ENCODE results near the gene TMEM138.

TMEM138 gene

GRCh38 chr11:61364012-61364675 is 2.0 kb downstream of the TMEM138 start:
- Histone ChIP-seq H3K27ac (ENCODE audit: low read length) (no peak overlapping the region), H3K9me3 (ENCODE audit: control insufficient read depth, insufficient read depth, low read length) (no peaks in the 10 kb centered on the region), H3K36me3 (ENCODE audit: control insufficient read depth, insufficient read depth, low read length) (peaks cover 23% of the 10 kb centered on the region; the same call in 1 of the 2 replicates), H3K4me1 (ENCODE audit: control insufficient read depth, insufficient read depth, low read length) (no peaks in the 10 kb centered on the region), H3K27me3 (ENCODE audit: control insufficient read depth, insufficient read depth, low read length) (no peaks in the 10 kb centered on the region), H3K4me3 (ENCODE audit: low read length) (no peak overlapping the region)
- WGBS (ENCODE audit: insufficient coverage, insufficient read length): no CpG with 5 or more reads among the region's 5 CpGs
- DNase-seq (ENCODE audit: low read depth, low spot score): no peak

DNA sequence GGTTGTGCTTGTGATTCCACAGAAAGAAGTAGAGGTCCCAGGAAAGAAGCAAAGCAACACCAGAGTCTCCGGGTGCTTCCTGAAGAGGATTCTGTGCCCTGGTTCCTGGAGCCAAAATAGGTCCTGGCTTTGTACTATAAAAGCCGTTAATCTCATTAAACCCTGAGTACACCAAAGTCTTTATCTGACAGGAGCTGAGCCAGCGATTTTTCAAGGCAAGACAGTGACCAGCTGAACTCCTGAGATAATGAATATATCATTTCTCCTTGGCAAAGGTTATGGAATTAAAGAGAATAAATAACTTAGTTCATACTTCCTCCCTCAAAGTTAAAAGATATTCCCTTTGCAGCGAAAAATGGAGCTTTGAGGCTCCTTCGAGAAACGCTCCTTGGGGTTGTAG is 5.2 kb downstream of the TMEM138 start:
- no CpG with 5 or more reads among the region's 6 CpGs for WGBS (ENCODE audit: insufficient coverage, insufficient read length)
- no peaks in the 10 kb centered on the region for H3K4me1 ChIP-seq (ENCODE audit: control insufficient read depth, insufficient read depth, low read length)

DNA sequence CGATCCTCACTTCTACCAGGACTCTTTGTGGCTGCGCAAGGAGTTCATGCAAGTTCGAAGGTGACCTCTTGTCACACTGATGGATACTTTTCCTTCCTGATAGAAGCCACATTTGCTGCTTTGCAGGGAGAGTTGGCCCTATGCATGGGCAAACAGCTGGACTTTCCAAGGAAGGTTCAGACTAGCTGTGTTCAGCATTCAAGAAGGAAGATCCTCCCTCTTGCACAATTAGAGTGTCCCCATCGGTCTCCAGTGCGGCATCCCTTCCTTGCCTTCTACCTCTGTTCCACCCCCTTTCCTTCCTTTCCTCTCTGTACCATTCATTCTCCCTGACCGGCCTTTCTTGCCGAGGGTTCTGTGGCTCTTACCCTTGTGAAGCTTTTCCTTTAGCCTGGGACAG is 6.5 kb downstream of the TMEM138 start:
- H3K27me3 ChIP-seq (ENCODE audit: control insufficient read depth, insufficient read depth, low read length): no peaks in the 10 kb centered on the region
- no peaks in the 10 kb centered on the region for H3K4me1 ChIP-seq (ENCODE audit: control insufficient read depth, insufficient read depth, low read length)
- peaks cover 2% of the 10 kb centered on the region; the same call in 1 of the 2 replicates for H3K9me3 ChIP-seq (ENCODE audit: control insufficient read depth, insufficient read depth, low read length)
- no peak for DNase-seq (ENCODE audit: low read depth, low spot score)
- no peak overlapping the region for H3K27ac ChIP-seq (ENCODE audit: low read length)
- no peak overlapping the region for H3K4me3 ChIP-seq (ENCODE audit: low read length)
- no CpG with 5 or more reads among the region's 7 CpGs for WGBS (ENCODE audit: insufficient coverage, insufficient read length)
- H3K36me3 ChIP-seq (ENCODE audit: control insufficient read depth, insufficient read depth, low read length): peaks cover 25% of the 10 kb centered on the region; the same call in 1 of the 2 replicates

More for the DNA sequence above, 5.2 kb downstream of the TMEM138 start:
- no peaks in the 10 kb centered on the region for H3K27me3 ChIP-seq (ENCODE audit: control insufficient read depth, insufficient read depth, low read length)
- H3K4me3 ChIP-seq (ENCODE audit: low read length): no peak overlapping the region
- DNase-seq (ENCODE audit: low read depth, low spot score): no peak
- H3K36me3 ChIP-seq (ENCODE audit: control insufficient read depth, insufficient read depth, low read length): peaks cover 25% of the 10 kb centered on the region; the same call in 1 of the 2 replicates
- H3K9me3 ChIP-seq (ENCODE audit: control insufficient read depth, insufficient read depth, low read length): no peaks in the 10 kb centered on the region
- H3K27ac ChIP-seq (ENCODE audit: low read length): no peak overlapping the region

DNA sequence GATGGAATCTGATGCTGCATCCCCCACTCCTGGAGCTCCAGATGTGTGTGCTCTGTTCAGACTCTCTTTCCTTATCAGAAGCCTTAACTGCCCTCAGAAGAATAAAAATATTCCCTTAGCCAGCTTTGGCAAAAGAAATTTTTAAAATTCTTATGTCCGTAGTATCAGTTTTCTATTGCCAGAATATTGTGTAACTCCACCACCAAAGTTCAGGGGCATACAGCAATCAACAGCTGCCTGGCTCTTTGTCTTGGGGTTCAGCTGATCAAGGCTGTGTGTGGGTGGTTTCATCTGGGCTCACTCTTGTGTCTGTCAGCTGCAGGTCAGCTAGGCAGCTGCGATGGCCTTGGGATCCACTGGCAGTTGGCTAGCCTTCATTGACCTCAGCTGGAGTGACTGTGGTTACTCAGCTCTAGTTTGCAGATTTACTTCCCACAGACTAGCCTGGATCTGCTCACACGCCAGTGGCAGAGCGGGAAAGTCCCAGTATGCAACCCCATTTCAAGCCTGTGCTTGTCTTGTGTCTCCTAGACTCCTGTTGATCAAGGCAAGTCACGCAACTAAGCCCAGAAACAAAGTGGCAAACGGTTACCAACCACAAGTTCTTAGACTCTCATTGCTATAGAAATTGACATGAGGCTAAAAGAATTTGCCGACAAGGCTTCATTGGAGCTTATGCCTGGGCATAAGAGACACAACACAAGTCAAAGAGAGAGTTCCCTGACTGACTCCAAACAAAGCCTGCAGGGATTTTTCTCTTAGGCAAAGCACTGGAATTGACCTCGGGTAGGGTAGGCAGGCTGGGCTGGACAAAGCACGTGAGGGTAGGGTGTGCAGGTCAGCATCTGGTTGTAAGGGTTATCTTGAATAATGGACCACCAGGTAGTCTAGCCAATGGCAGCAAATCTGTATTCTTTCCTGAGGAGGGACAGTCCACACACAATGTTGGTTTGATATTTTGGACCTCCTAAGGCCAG is 7.5 kb downstream of the TMEM138 start:
- Histone ChIP-seq H3K4me1 (ENCODE audit: control insufficient read depth, insufficient read depth, low read length) (no peaks in the 10 kb centered on the region), H3K9me3 (ENCODE audit: control insufficient read depth, insufficient read depth, low read length) (peaks cover 2% of the 10 kb centered on the region; the same call in 1 of the 2 replicates), H3K27me3 (ENCODE audit: control insufficient read depth, insufficient read depth, low read length) (no peaks in the 10 kb centered on the region), H3K4me3 (ENCODE audit: low read length) (no peak overlapping the region), H3K36me3 (ENCODE audit: control insufficient read depth, insufficient read depth, low read length) (peaks cover 20% of the 10 kb centered on the region; the same call in 1 of the 2 replicates), H3K27ac (ENCODE audit: low read length) (no peak overlapping the region)
- no CpG with 5 or more reads among the region's 9 CpGs for WGBS (ENCODE audit: insufficient coverage, insufficient read length)
- DNase-seq (ENCODE audit: low read depth, low spot score): no peak

DNA sequence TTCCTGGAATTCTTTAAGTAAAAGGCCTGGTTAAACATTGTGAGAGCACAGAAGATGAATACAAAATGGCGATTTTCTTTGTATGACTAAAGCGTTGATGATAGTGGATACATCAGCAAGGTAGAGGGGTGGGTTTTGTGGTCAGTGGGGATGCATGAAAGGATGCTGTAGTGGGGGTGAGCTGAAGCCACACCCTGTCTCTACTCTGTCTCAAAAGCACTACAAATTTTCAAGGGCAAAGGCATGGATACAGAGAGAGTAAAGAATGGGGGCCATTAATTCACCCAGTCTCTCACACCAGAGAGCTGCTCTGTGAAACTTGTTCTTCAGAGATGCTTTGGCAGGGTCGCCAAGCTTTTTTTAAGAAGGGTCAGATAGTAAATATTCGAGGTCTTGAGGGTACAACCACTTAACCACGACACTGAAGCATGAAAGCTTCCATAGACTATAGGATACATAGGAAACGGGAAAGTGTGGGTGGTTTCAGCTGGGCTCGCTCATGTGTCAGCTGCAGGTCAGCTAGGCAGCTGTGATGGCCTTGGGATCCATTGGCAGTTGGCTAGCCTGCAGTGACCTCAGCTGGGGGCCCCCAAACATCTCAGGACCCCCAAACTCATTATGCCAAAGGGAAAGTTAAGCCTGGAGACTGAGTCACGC is 8.3 kb downstream of the TMEM138 start:
- H3K9me3 ChIP-seq (ENCODE audit: control insufficient read depth, insufficient read depth, low read length): peaks cover 2% of the 10 kb centered on the region; the same call in 1 of the 2 replicates
- DNase-seq (ENCODE audit: low read depth, low spot score): no peak
- no peaks in the 10 kb centered on the region for H3K27me3 ChIP-seq (ENCODE audit: control insufficient read depth, insufficient read depth, low read length)
- no peak overlapping the region for H3K27ac ChIP-seq (ENCODE audit: low read length)
- no peaks in the 10 kb centered on the region for H3K4me1 ChIP-seq (ENCODE audit: control insufficient read depth, insufficient read depth, low read length)
- no CpG with 5 or more reads among the region's 8 CpGs for WGBS (ENCODE audit: insufficient coverage, insufficient read length)
- H3K4me3 ChIP-seq (ENCODE audit: low read length): no peak overlapping the region
- peaks cover 20% of the 10 kb centered on the region; the same call in 1 of the 2 replicates for H3K36me3 ChIP-seq (ENCODE audit: control insufficient read depth, insufficient read depth, low read length)

- Histone ChIP-seq H3K27me3 (ENCODE audit: control insufficient read depth, insufficient read depth, low read length) (no peaks in the 10 kb centered on the region), H3K9me3 (ENCODE audit: control insufficient read depth, insufficient read depth, low read length) (peaks cover 2% of the 10 kb centered on the region; the same call in 1 of the 2 replicates), H3K27ac (ENCODE audit: low read length) (no peak overlapping the region), H3K4me3 (ENCODE audit: low read length) (no peak overlapping the region), H3K4me1 (ENCODE audit: control insufficient read depth, insufficient read depth, low read length) (no peaks in the 10 kb centered on the region), H3K36me3 (ENCODE audit: control insufficient read depth, insufficient read depth, low read length) (peaks cover 9% of the 10 kb centered on the region; the same call in 1 of the 2 replicates)
- DNase-seq (ENCODE audit: low read depth, low spot score): no peak
- WGBS (ENCODE audit: insufficient coverage, insufficient read length): no CpG with 5 or more reads among the region's 8 CpGs
These were observed 10.7 kb downstream of the TMEM138 start for GRCh38 chr11:61372659-61373420.

- H3K9me3 ChIP-seq (ENCODE audit: control insufficient read depth, insufficient read depth, low read length): peaks cover 2% of the 10 kb centered on the region; the same call in 1 of the 2 replicates
- no peaks in the 10 kb centered on the region for H3K27me3 ChIP-seq (ENCODE audit: control insufficient read depth, insufficient read depth, low read length)
- no peaks in the 10 kb centered on the region for H3K4me1 ChIP-seq (ENCODE audit: control insufficient read depth, insufficient read depth, low read length)
- H3K4me3 ChIP-seq (ENCODE audit: low read length): no peak overlapping the region
- no peak for DNase-seq (ENCODE audit: low read depth, low spot score)
- no peaks in the 10 kb centered on the region; the same call in 1 of the 2 replicates for H3K36me3 ChIP-seq (ENCODE audit: control insufficient read depth, insufficient read depth, low read length)
- no peak overlapping the region for H3K27ac ChIP-seq (ENCODE audit: low read length)
- no CpG with 5 or more reads among the region's 6 CpGs for WGBS (ENCODE audit: insufficient coverage, insufficient read length)
These were observed 13.6 kb downstream of the TMEM138 start for GRCh38 chr11:61375761-61376108.

DNA sequence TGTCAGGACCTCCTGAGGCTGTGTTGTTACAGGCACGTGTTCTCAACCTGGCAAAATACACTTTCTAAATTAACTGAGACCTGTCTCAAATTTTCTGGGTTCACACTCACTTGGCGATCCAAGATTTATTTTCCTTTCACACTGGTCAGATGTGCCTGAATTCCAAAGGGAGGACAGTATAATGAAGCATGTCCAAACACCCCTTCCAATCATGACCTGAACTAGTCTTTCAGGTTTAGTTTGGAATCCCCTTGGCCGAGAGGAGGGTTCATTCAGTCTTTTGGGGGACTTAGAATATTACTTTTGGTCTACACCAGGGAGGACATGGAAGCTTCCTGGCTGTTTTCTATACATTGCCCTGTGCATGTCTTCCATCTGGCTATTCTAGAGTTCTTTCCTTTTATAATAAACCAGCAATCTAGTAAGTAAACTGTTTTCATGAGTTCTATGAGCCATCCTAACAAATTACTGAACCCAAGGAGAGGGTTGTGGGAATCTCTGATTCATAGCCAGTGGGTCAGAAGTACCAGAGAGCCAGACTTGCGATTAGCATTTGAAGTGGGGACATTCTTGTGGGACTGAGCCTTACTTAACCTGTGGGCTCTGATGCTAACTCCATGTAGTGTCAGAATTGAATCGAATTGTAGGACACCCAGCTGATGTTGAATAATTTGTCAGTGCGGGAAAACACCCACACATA is 15.4 kb downstream of the TMEM138 start:
- peaks cover 2% of the 10 kb centered on the region; the same call in 1 of the 2 replicates for H3K9me3 ChIP-seq (ENCODE audit: control insufficient read depth, insufficient read depth, low read length)
- no peaks in the 10 kb centered on the region for H3K4me1 ChIP-seq (ENCODE audit: control insufficient read depth, insufficient read depth, low read length)
- no peak for DNase-seq (ENCODE audit: low read depth, low spot score)
- H3K27ac ChIP-seq (ENCODE audit: low read length): no peak overlapping the region
- no peak overlapping the region for H3K4me3 ChIP-seq (ENCODE audit: low read length)
- WGBS (ENCODE audit: insufficient coverage, insufficient read length): no CpG with 5 or more reads among the region's 6 CpGs
- no peaks in the 10 kb centered on the region for H3K27me3 ChIP-seq (ENCODE audit: control insufficient read depth, insufficient read depth, low read length)
- H3K36me3 ChIP-seq (ENCODE audit: control insufficient read depth, insufficient read depth, low read length): no peaks in the 10 kb centered on the region; the same call in 1 of the 2 replicates

DNA sequence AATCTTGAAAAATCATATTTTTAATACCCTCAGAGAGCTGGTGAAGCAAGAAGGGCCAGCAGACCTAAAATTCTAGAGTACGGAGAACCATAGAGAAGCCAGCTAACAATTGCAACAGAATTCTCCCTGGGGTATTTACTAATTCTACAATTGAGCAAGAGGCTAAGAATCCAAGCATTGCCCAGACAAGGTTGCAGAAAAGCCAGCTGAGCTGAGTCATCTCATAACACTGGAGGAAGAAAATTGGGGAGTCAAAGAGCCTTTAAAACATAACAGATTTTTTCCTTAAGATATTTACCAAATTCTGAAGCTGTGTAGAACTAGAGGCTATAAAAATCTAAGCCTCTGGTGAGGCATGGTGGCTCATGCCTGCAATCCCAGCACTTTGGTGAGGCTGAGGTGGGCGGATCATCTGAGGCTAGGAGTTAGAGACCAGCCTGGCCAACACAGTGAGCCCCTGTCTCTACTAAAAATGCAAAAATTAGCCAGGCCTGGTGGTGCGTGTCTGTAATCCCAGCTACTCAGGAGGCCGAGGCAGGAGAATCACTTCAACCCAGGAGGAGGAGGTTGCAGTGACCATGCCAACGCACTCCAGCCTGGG is 16.6 kb downstream of the TMEM138 start:
- DNase-seq (ENCODE audit: low read depth, low spot score): no peak
- Histone ChIP-seq H3K9me3 (ENCODE audit: control insufficient read depth, insufficient read depth, low read length) (no peaks in the 10 kb centered on the region), H3K27me3 (ENCODE audit: control insufficient read depth, insufficient read depth, low read length) (no peaks in the 10 kb centered on the region), H3K36me3 (ENCODE audit: control insufficient read depth, insufficient read depth, low read length) (no peaks in the 10 kb centered on the region; the same call in 1 of the 2 replicates), H3K4me3 (ENCODE audit: low read length) (no peak overlapping the region), H3K4me1 (ENCODE audit: control insufficient read depth, insufficient read depth, low read length) (no peaks in the 10 kb centered on the region), H3K27ac (ENCODE audit: low read length) (no peak overlapping the region)
- no CpG with 5 or more reads among the region's 5 CpGs for WGBS (ENCODE audit: insufficient coverage, insufficient read length)

Data from iPS DF 6.9 (cell line).